ENCODE measurements around the gene IRF9.
A peak's percentile ranks its signal among the peaks of the same experiment; 100 is the strongest.

IRF9 gene

GRCh38 chr14:24149302-24149969, 11.6 kb upstream of the IRF9 start:
- DNase-seq: no peak

- no peak for DNase-seq
Observed at GRCh38 chr14:24150061-24150460, 11.0 kb upstream of the IRF9 start.

- no peak for DNase-seq
Observed at GRCh38 chr14:24150567-24150966, 10.5 kb upstream of the IRF9 start.

- no peak for DNase-seq
Observed at GRCh38 chr14:24150993-24151392, 10.1 kb upstream of the IRF9 start.

GRCh38 chr14:24151404-24152080, 9.5 kb upstream of the IRF9 start:
- DNase-seq: no peak

GRCh38 chr14:24155100-24155499, 6.0 kb upstream of the IRF9 start:
- DNase-seq: no peak

- no peak for DNase-seq
Observed at GRCh38 chr14:24156840-24157239, 4.2 kb upstream of the IRF9 start.

GRCh38 chr14:24157331-24157730, 3.7 kb upstream of the IRF9 start:
- DNase-seq: no peak

GRCh38 chr14:24159777-24160498, 1.1 kb upstream of the IRF9 start:
- no peak for DNase-seq

- no peak for DNase-seq
Observed at GRCh38 chr14:24160499-24160849, 591 bp upstream of the IRF9 start.

- DNase-seq: no peak
Observed at GRCh38 chr14:24162093-24162492, 1.0 kb downstream of the IRF9 start.

- DNase-seq: no peak
Observed at GRCh38 chr14:24164518-24164991, 3.5 kb downstream of the IRF9 start.

- no peak for DNase-seq
Observed at GRCh38 chr14:24165785-24166184, 4.7 kb downstream of the IRF9 start.

GRCh38 chr14:24167469-24168114, 6.5 kb downstream of the IRF9 start:
- no peak for DNase-seq

GRCh38 chr14:24171422-24172260, 10.6 kb downstream of the IRF9 start, which contains the start of gene REC8:
Gene REC8, plus strand, starts transcription at chr14:24172080. Its CDS starts 473 bp downstream, at chr14:24172553.
- DNase-seq: peak; percentile 70

GRCh38 chr14:24172261-24172860, 11.3 kb downstream of the IRF9 start:
- no peak for DNase-seq

GRCh38 chr14:24172871-24173281, 11.8 kb downstream of the IRF9 start:
- DNase-seq: no peak

GRCh38 chr14:24176599-24176998, 15.5 kb downstream of the IRF9 start:
- DNase-seq: no peak

GRCh38 chr14:24177041-24177825, 16.2 kb downstream of the IRF9 start:
- no peak for DNase-seq

GRCh38 chr14:24177891-24178290, 16.8 kb downstream of the IRF9 start:
- no peak for DNase-seq
